ENCODE data around the gene MYBPC1.

GRCh38 chr12:101698800-101699347 lies 104.1 kb downstream of the MYBPC1 start:
- TF ChIP-seq, protein P1, sequence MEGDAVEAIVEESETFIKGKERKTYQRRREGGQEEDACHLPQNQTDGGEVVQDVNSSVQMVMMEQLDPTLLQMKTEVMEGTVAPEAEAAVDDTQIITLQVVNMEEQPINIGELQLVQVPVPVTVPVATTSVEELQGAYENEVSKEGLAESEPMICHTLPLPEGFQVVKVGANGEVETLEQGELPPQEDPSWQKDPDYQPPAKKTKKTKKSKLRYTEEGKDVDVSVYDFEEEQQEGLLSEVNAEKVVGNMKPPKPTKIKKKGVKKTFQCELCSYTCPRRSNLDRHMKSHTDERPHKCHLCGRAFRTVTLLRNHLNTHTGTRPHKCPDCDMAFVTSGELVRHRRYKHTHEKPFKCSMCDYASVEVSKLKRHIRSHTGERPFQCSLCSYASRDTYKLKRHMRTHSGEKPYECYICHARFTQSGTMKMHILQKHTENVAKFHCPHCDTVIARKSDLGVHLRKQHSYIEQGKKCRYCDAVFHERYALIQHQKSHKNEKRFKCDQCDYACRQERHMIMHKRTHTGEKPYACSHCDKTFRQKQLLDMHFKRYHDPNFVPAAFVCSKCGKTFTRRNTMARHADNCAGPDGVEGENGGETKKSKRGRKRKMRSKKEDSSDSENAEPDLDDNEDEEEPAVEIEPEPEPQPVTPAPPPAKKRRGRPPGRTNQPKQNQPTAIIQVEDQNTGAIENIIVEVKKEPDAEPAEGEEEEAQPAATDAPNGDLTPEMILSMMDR (conservative IDR thresholded peaks at IDR 0.05; ENCODE audit: low read depth, low read length): peak; percentile 37
- TF ChIP-seq EZH2 (IDR thresholded peaks at IDR 0.05; ENCODE audit: borderline replicate concordance, low read depth, low read length, poor library complexity, severe bottlenecking): no peak
